GM19372 (cell line): Measurements from ENCODE around the gene KRT12.
"Not testable (repeated sequence)": the region's sequence is repeated elsewhere in the genome, so short reads cannot be mapped to it uniquely, and the experiment has no call there.

ENCODE experiments used
- ATAC-seq: cut with Tn5 transposase; IDR thresholded peaks from one replicate; pipeline ENCODE4 v1.9.1; 2021; ENCODE audit warnings: mild to moderate bottlenecking, low read depth, moderate library complexity; ENCODE audit not compliant: unreplicated experiment

Gene KRT12

GRCh38 chr17:40818733-40819527 is 48.1 kb downstream of the KRT12 start:
- peak; percentile 83 for ATAC-seq

- ATAC-seq: no peak
Observed at GRCh38 chr17:40818343-40818732, 48.7 kb downstream of the KRT12 start.

GRCh38 chr17:40817103-40817682 is 49.8 kb downstream of the KRT12 start:
- no peak for ATAC-seq

GRCh38 chr17:40816569-40816968 is 50.5 kb downstream of the KRT12 start:
- ATAC-seq: no peak

GRCh38 chr17:40815381-40815780 is 51.6 kb downstream of the KRT12 start:
- no peak for ATAC-seq

- not testable (repeated sequence) for ATAC-seq
Observed at GRCh38 chr17:40814657-40815056, 52.4 kb downstream of the KRT12 start.

- no peak for ATAC-seq
Observed at GRCh38 chr17:40813804-40814203, 53.2 kb downstream of the KRT12 start.

- ATAC-seq: no peak
Observed at GRCh38 chr17:40812639-40813038, 54.4 kb downstream of the KRT12 start.
